ENCODE data around the gene SSH2.

Gene SSH2

DNA sequence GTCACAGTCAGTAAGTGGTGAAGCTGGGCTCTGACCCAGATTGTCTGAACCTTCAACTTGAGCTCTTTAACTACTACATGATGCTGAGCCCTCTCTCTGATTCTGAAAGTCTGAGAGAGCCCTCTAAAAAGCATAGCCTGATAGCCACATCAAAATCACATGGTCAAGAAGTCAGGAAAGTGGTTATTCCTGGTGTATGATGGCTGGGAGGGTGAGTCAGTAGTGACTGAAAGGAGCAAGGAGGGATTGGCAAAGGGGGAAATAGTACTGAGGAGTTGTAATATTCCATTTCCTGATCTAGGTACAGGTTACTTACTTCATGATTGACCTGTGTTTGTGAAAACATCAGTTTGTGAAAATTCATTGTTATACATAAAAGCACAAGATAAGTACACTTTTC lies 89.1 kb downstream of the SSH2 start:
- no peaks in the 10 kb centered on the region for H3K79me2 ChIP-seq (ENCODE audit: insufficient read depth, low read length)
- no peaks in the 10 kb centered on the region for H3K9me2 ChIP-seq (replicated peaks; ENCODE audit: insufficient read depth, low read length)
- no peak overlapping the region for H3K9ac ChIP-seq (ENCODE audit: low read length)
- H3K4me2 ChIP-seq (ENCODE audit: low read depth, low read length, poor library complexity, severe bottlenecking): no peak overlapping the region
- no peaks in the 10 kb centered on the region for H4K20me1 ChIP-seq (ENCODE audit: low read depth, low read length)
- H3K27me3 ChIP-seq (ENCODE audit: low read length): no peaks in the 10 kb centered on the region
- H2AFZ ChIP-seq (ENCODE audit: low read depth, low read length, severe bottlenecking): no peak overlapping the region
- TF ChIP-seq EZH2phosphoT487 (conservative IDR thresholded peaks at IDR 0.05; ENCODE audit: low read length): no peak
- TF ChIP-seq, protein P1, sequence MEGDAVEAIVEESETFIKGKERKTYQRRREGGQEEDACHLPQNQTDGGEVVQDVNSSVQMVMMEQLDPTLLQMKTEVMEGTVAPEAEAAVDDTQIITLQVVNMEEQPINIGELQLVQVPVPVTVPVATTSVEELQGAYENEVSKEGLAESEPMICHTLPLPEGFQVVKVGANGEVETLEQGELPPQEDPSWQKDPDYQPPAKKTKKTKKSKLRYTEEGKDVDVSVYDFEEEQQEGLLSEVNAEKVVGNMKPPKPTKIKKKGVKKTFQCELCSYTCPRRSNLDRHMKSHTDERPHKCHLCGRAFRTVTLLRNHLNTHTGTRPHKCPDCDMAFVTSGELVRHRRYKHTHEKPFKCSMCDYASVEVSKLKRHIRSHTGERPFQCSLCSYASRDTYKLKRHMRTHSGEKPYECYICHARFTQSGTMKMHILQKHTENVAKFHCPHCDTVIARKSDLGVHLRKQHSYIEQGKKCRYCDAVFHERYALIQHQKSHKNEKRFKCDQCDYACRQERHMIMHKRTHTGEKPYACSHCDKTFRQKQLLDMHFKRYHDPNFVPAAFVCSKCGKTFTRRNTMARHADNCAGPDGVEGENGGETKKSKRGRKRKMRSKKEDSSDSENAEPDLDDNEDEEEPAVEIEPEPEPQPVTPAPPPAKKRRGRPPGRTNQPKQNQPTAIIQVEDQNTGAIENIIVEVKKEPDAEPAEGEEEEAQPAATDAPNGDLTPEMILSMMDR (IDR thresholded peaks at IDR 0.05; ENCODE audit: insufficient read depth, low read length, poor library complexity, severe bottlenecking): no peak
- H3K36me3 ChIP-seq (ENCODE audit: low read length): no peaks in the 10 kb centered on the region
- H3F3A ChIP-seq (ENCODE audit: insufficient read depth): peaks cover 3% of the 10 kb centered on the region; the same call in 1 of the 2 replicates
- H3K4me3 ChIP-seq (ENCODE audit: insufficient read depth, low read length, poor library complexity, severe bottlenecking): no peak overlapping the region
- H3K9me3 ChIP-seq (ENCODE audit: insufficient read depth, low read length): no peaks in the 10 kb centered on the region
- H3K27ac ChIP-seq (ENCODE audit: low read depth, low read length): no peak overlapping the region

DNA sequence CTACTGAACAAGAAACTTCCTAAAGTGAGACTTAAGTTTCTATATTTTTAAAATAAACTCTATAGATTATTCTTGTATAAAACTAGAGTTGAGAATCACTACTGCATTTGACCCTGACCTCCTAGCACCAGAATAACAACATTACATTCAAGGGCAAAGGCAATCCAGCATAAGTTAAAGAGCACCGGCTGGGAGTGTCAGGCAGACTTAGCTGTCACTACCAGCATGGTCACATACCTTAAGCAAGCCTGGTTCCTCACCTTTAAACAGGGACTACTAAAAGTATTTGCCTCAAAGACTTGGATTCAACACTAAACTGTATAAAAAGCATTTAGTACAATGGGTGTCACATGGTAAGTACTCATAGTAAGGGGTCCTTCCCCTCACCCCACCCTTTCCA lies 90.4 kb downstream of the SSH2 start:
- Histone ChIP-seq H3K9me2 (replicated peaks; ENCODE audit: insufficient read depth, low read length) (no peaks in the 10 kb centered on the region), H3K79me2 (ENCODE audit: insufficient read depth, low read length) (peaks cover 8% of the 10 kb centered on the region; the same call in 1 of the 2 replicates), H3K9ac (ENCODE audit: low read length) (no peak overlapping the region), H3K36me3 (ENCODE audit: low read length) (no peaks in the 10 kb centered on the region), H3K4me3 (ENCODE audit: insufficient read depth, low read length, poor library complexity, severe bottlenecking) (no peak overlapping the region), H4K20me1 (ENCODE audit: low read depth, low read length) (no peaks in the 10 kb centered on the region), H3F3A (ENCODE audit: insufficient read depth) (peaks cover 3% of the 10 kb centered on the region; the same call in 1 of the 2 replicates), H3K4me2 (ENCODE audit: low read depth, low read length, poor library complexity, severe bottlenecking) (no peak overlapping the region), H3K27ac (ENCODE audit: low read depth, low read length) (no peak overlapping the region), H3K27me3 (ENCODE audit: low read length) (no peaks in the 10 kb centered on the region), H2AFZ (ENCODE audit: low read depth, low read length, severe bottlenecking) (no peak overlapping the region), H3K9me3 (ENCODE audit: insufficient read depth, low read length) (no peaks in the 10 kb centered on the region)
- TF ChIP-seq EZH2phosphoT487 (conservative IDR thresholded peaks at IDR 0.05; ENCODE audit: low read length): no peak
- TF ChIP-seq, protein P1 (IDR thresholded peaks at IDR 0.05; ENCODE audit: insufficient read depth, low read length, poor library complexity, severe bottlenecking): no peak

DNA sequence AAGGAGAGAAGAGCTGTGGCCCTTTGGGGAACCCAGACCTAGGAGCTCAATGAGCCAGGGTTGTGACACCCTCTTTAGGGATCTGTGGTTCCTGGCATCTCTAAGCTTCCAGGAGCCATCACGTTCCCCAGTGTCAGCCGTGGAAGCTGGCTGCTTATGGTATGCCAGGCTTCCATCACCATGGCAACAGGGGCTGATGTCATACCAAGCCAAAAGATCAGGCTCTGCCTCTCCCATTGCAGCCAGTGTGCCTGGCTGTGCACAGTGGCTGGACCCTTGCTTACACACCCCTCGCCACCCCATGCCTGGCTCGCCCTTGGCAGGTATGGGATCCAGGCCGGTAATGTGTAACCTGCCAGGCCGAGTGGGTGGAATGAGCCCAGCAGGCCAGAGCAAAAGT lies 91.1 kb downstream of the SSH2 start:
- no peak overlapping the region for H3K9ac ChIP-seq (ENCODE audit: low read length)
- no peak overlapping the region for H3K27ac ChIP-seq (ENCODE audit: low read depth, low read length)
- no peaks in the 10 kb centered on the region for H3K27me3 ChIP-seq (ENCODE audit: low read length)
- no peaks in the 10 kb centered on the region for H3K9me3 ChIP-seq (ENCODE audit: insufficient read depth, low read length)
- H3K79me2 ChIP-seq (ENCODE audit: insufficient read depth, low read length): peaks cover 8% of the 10 kb centered on the region; the same call in 1 of the 2 replicates
- no peak overlapping the region for H3K4me3 ChIP-seq (ENCODE audit: insufficient read depth, low read length, poor library complexity, severe bottlenecking)
- no peak overlapping the region for H2AFZ ChIP-seq (ENCODE audit: low read depth, low read length, severe bottlenecking)
- H3K4me2 ChIP-seq (ENCODE audit: low read depth, low read length, poor library complexity, severe bottlenecking): no peak overlapping the region
- no peaks in the 10 kb centered on the region for H3K9me2 ChIP-seq (replicated peaks; ENCODE audit: insufficient read depth, low read length)
- H3K36me3 ChIP-seq (ENCODE audit: low read length): no peaks in the 10 kb centered on the region
- TF ChIP-seq, protein P1 (IDR thresholded peaks at IDR 0.05; ENCODE audit: insufficient read depth, low read length, poor library complexity, severe bottlenecking): no peak
- TF ChIP-seq EZH2phosphoT487 (conservative IDR thresholded peaks at IDR 0.05; ENCODE audit: low read length): no peak
- peaks cover 3% of the 10 kb centered on the region; the same call in 1 of the 2 replicates for H3F3A ChIP-seq (ENCODE audit: insufficient read depth)
- no peaks in the 10 kb centered on the region for H4K20me1 ChIP-seq (ENCODE audit: low read depth, low read length)

All from SU-DHL-6 (cell line).